Neural cell (in vitro differentiated cells): ENCODE measurements around the gene ABCB4. TPM values are rescaled to one million over a fixed set of nuclear protein-coding genes. Genes with fewer than 3 reads are reported as not detected.

Source experiments
- H2AFZ ChIP-seq: fragments of 200-600, 300-800 bp; sonication (generic), shearing (Covaris generic); 2 replicates; pipeline ENCODE4 v1.6.0; 2014; ENCODE audit warnings: low read depth, mild to moderate bottlenecking, antibody characterized with exemption, low read length, moderate library complexity
- H3F3A ChIP-seq: fragments of 200-600 bp; shearing (Covaris generic); 2 replicates; pipeline ENCODE4 v1.6.1; 2016; ENCODE audit warnings: mild to moderate bottlenecking, moderate library complexity, mixed read lengths, antibody characterized with exemption, low read length; ENCODE audit not compliant: insufficient read depth, poor library complexity, severe bottlenecking
- H3K27ac ChIP-seq: fragments of 200-600, 300-800 bp; sonication (generic), shearing (Covaris generic); 2 replicates; pipeline ENCODE4 v1.5.1; 2014; ENCODE audit warnings: mild to moderate bottlenecking, low read length, moderate library complexity
- H3K27me3 ChIP-seq: fragments of 300-800, 200-600 bp; sonication (generic), shearing (Covaris generic); 2 replicates; pipeline ENCODE4 v1.6.0; 2014; ENCODE audit warnings: mild to moderate bottlenecking, low read depth, low read length, moderate library complexity; ENCODE audit not compliant: insufficient read depth
- H3K36me3 ChIP-seq: fragments of 300-800, 200-600 bp; sonication (generic), shearing (Covaris generic); 2 replicates; pipeline ENCODE4 v1.5.1; 2014; ENCODE audit warnings: mild to moderate bottlenecking, antibody characterized with exemption, low read length, moderate library complexity; ENCODE audit not compliant: insufficient read depth
- H3K4me2 ChIP-seq: fragments of 300-800, 200-600 bp; sonication (generic), shearing (Covaris generic); 2 replicates; pipeline ENCODE4 v1.6.0; 2014; ENCODE audit warnings: mild to moderate bottlenecking, low read length
- H3K4me3 ChIP-seq: fragments of 300-800, 200-600 bp; sonication (generic), shearing (Covaris generic); 2 replicates; pipeline ENCODE4 v1.5.1; 2014; ENCODE audit warnings: mild to moderate bottlenecking, low read length, moderate library complexity
- H3K79me2 ChIP-seq: fragments of 200-600 bp; shearing (Covaris generic); replicated peaks from 2 replicates; pipeline ENCODE4 v1.6.0; 2014; ENCODE audit warnings: mild to moderate bottlenecking, low read length, moderate library complexity; ENCODE audit not compliant: insufficient read depth
- H3K9ac ChIP-seq: fragments of 300-800, 200-600 bp; sonication (generic), shearing (Covaris generic); 2 replicates; pipeline ENCODE4 v1.6.1; 2016; ENCODE audit warnings: mild to moderate bottlenecking, low read length, mixed read lengths
- H3K9me2 ChIP-seq: fragments of 200-600 bp; shearing (Covaris generic); 2 replicates; pipeline ENCODE4 v1.6.1; 2016; ENCODE audit warnings: mild to moderate bottlenecking, low read length, mixed read lengths; ENCODE audit not compliant: insufficient read depth
- H3K9me3 ChIP-seq: fragments of 200-600, 300-800 bp; sonication (generic), shearing (Covaris generic); 2 replicates; pipeline ENCODE4 v1.6.1; 2016; ENCODE audit warnings: mild to moderate bottlenecking, mixed run types, low read length, moderate library complexity, mixed read lengths
- H4K20me1 ChIP-seq: fragments of 200-600 bp; shearing (Covaris generic); 2 replicates; pipeline ENCODE4 v1.6.1; 2016; ENCODE audit warnings: mild to moderate bottlenecking, mixed run types; ENCODE audit not compliant: insufficient read depth
- CTCF ChIP-seq: fragments of 450-650 bp; IDR thresholded peaks from 2 replicates; pipeline ENCODE4 v1.5.1; 2014; ENCODE audit warnings: antibody characterized with exemption, mild to moderate bottlenecking, moderate library complexity; ENCODE audit not compliant: poor library complexity, severe bottlenecking
- EP300 ChIP-seq: fragments of 450-650 bp; conservative IDR thresholded peaks from 2 replicates; pipeline ENCODE4 v1.6.1; 2014; ENCODE audit warnings: antibody characterized with exemption, mild to moderate bottlenecking, moderate library complexity; ENCODE audit not compliant: poor library complexity, severe bottlenecking
- EZH2 ChIP-seq: fragments of 200-600, 300-800 bp; shearing (Covaris generic), sonication (generic); IDR thresholded peaks from 2 replicates; pipeline ENCODE4 v1.6.1; 2014; ENCODE audit warnings: antibody characterized with exemption, low read length, borderline replicate concordance, mild to moderate bottlenecking; ENCODE audit not compliant: insufficient read depth, poor library complexity, severe bottlenecking
- MXI1 ChIP-seq: fragments of 450-650 bp; conservative IDR thresholded peaks from 2 replicates; pipeline ENCODE4 v1.6.1; 2014; ENCODE audit warnings: antibody characterized with exemption, mild to moderate bottlenecking; ENCODE audit not compliant: poor library complexity, severe bottlenecking
- POLR2AphosphoS5 ChIP-seq: IDR thresholded peaks from 2 replicates; pipeline ENCODE4 v1.6.1; 2012
- RAD21 ChIP-seq: fragments of 450-650 bp; conservative IDR thresholded peaks from 2 replicates; pipeline ENCODE4 v1.6.1; 2014; ENCODE audit warnings: antibody characterized with exemption, mild to moderate bottlenecking, moderate library complexity
- REST ChIP-seq: IDR thresholded peaks from 2 replicates; pipeline ENCODE4 v1.6.1; 2012; ENCODE audit warnings: borderline replicate concordance
- SMC3 ChIP-seq: fragments of 450-650 bp; conservative IDR thresholded peaks from 2 replicates; pipeline ENCODE4 v1.6.1; 2014; ENCODE audit warnings: antibody characterized with exemption, mild to moderate bottlenecking, moderate library complexity; ENCODE audit not compliant: poor library complexity
- TAF1 ChIP-seq: IDR thresholded peaks from 2 replicates; pipeline ENCODE4 v1.6.1; 2012; ENCODE audit warnings: low read depth
- polyA plus RNA-seq: library from polyadenylated mRNA; depleted of rRNA; stranded (reverse); fragments of >200 nt; gene quantifications from 2 replicates; pipeline ENCODE4 v1.2.3, GENCODE V29; 2014

Gene ABCB4
- polyA plus RNA-seq, 1 donor from 2014 or later = not detected

GRCh38 chr7:87391020-87391701 lies 84.3 kb downstream of the ABCB4 start:
- no peaks in the 10 kb centered on the region for H3K36me3 ChIP-seq
- TF ChIP-seq EZH2 (no peak), REST (no peak), POLR2AphosphoS5 (no peak), TAF1 (no peak), MXI1 (no peak), CTCF (no peak), SMC3 (no peak), EP300 (no peak), RAD21 (no peak)
- H3K4me3 ChIP-seq = no peak overlapping the region

GRCh38 chr7:87380905-87381304 lies 94.6 kb downstream of the ABCB4 start:
- H3K36me3 ChIP-seq = no peaks in the 10 kb centered on the region
- H3K9me3 ChIP-seq = no peaks in the 10 kb centered on the region
- peaks cover 2% of the 10 kb centered on the region for H3K79me2 ChIP-seq
- H3K4me3 ChIP-seq = no peak overlapping the region
- H3K9ac ChIP-seq = no peak overlapping the region
- no peak overlapping the region for H3K27ac ChIP-seq
- H4K20me1 ChIP-seq = no peaks in the 10 kb centered on the region
- no peaks in the 10 kb centered on the region for H3K9me2 ChIP-seq
- H3F3A ChIP-seq = no peaks in the 10 kb centered on the region
- no peak overlapping the region for H2AFZ ChIP-seq
- no peak for TF ChIP-seq MXI1
- no peak for TF ChIP-seq REST
- no peak for TF ChIP-seq RAD21
- no peak for TF ChIP-seq SMC3
- no peak for TF ChIP-seq EP300
- no peak for TF ChIP-seq POLR2AphosphoS5
- no peak for TF ChIP-seq TAF1
- TF ChIP-seq EZH2 = no peak
- TF ChIP-seq CTCF = no peak
- no peak overlapping the region for H3K4me2 ChIP-seq
- H3K27me3 ChIP-seq = no peaks in the 10 kb centered on the region

More at GRCh38 chr7:87391020-87391701, 84.3 kb downstream of the ABCB4 start:
- Histone ChIP-seq H4K20me1 (no peaks in the 10 kb centered on the region), H3K4me2 (no peak overlapping the region), H3F3A (no peaks in the 10 kb centered on the region), H3K9me2 (no peaks in the 10 kb centered on the region), H3K9me3 (no peaks in the 10 kb centered on the region), H2AFZ (no peak overlapping the region), H3K79me2 (no peaks in the 10 kb centered on the region), H3K9ac (no peak overlapping the region), H3K27me3 (no peaks in the 10 kb centered on the region), H3K27ac (no peak overlapping the region)
